GM18517 (cell line): ENCODE data around the gene MRPL36.

Source experiments
- ATAC-seq: cut with Tn5 transposase; IDR thresholded peaks from one replicate; pipeline ENCODE4 v1.9.1; 2021; ENCODE audit warnings: mild to moderate bottlenecking, moderate library complexity; ENCODE audit not compliant: unreplicated experiment

Gene MRPL36

DNA sequence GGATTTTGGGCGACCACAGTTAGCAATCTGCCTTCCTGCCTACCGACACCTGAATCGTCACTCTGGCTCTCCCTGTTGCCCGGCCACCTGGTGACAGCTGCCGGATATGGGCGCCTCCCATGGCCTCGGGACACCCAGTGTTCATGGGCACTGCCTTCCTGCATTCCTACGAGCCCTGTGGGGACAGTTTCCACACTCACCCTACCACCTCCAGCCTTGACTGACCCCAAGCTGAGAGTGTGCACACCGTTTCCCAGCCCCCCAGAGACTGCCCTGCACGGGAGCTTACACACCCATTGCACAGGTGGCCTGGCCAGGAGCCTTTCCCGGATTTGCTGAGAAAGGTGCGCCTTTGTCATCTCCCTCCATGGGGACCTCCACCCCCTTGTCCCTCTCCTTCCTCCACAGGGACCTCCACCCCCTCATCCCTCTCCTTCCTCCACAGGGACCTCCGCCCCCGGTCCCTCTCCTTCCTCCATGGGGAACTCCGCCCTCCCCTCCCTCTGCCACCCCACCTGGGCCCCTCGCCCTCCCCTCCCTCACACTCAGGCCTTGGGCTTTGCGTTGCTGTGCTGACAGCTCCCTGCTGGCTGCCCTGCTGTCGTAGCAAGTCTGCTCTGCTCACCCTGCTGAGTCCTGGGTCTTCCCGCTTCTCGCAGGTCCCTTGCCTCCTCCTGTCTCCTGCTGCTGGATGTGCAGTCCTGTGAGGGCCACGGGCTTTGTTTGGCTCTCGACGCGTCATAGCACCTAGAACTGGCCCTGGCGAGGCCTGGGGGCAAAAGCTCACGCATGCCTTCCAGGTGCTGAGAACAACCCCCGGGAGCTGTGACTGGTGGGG is 48.4 kb downstream of the MRPL36 start:
- no peak for ATAC-seq

GRCh38 chr5:1750469-1750868 is 49.2 kb downstream of the MRPL36 start:
- no peak for ATAC-seq

- ATAC-seq = no peak
Measured at GRCh38 chr5:1749346-1750124, 50.1 kb downstream of the MRPL36 start.

DNA sequence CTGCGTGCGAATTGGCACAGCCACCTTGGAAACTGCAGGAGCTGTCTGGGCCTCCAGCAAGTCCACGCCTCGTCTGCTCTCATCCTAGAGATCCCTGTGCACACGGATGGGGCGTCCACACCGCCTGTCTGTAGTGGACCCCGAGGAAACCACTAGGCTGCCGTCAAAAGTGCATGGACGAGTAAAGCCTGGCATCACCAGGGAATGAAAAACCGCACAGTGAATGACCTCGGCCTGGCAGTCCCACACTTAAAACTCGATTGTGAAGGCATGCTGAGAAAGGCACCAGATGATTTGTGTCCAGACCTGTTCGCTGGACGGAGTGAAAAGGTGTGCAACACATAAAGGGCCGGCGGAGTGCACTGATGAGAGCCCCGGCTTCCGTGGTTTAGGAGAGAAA is 50.8 kb downstream of the MRPL36 start:
- ATAC-seq = no peak
